HepG2 (cell line): ENCODE results near the gene ANP32B. TPM values are rescaled to one million over a fixed set of nuclear protein-coding genes. Genes with fewer than 3 reads are reported as not detected.

Experiments used
- ADNP ChIP-seq: sonication (generic); formaldehyde crosslinking; IDR thresholded peaks from 2 replicates; pipeline ENCODE4 v1.4.0; 2020; ENCODE audit warnings: missing genetic modification reagents
- AGO2 ChIP-seq: fragments of 200-400 bp; formaldehyde crosslinking; optimal IDR thresholded peaks from 2 replicates; pipeline ENCODE3; 2017; ENCODE audit warnings: mild to moderate bottlenecking, low read depth, low read length, moderate library complexity
- EED ChIP-seq: sonication (generic); formaldehyde crosslinking; IDR thresholded peaks from 2 replicates; pipeline ENCODE4 v1.5.0; 2020; ENCODE audit warnings: mild to moderate bottlenecking, missing genetic modification reagents
- ELF1 ChIP-seq: sonication (generic); formaldehyde crosslinking; IDR thresholded peaks from 2 replicates; pipeline ENCODE4 v1.4.0; 2020; ENCODE audit warnings: missing genetic modification reagents
- ELF4 ChIP-seq: sonication (generic); formaldehyde crosslinking; IDR thresholded peaks from 2 replicates; pipeline ENCODE4 v1.5.0; 2020; ENCODE audit warnings: missing genetic modification reagents, mild to moderate bottlenecking, moderate library complexity, borderline replicate concordance
- NONO ChIP-seq, 2 experiments: fragments of 450-650 bp in 1 of 2; sonication (generic) in 1 of 2; formaldehyde crosslinking in 1 of 2; IDR thresholded peaks in 1 of 2; conservative IDR thresholded peaks in 1 of 2; 2 replicates each; pipeline versions ENCODE4 v1.6.1 to v1.8.0; 2017 to 2022; ENCODE audit warnings: mild to moderate bottlenecking in 1 of 2, missing genetic modification reagents in 1 of 2, moderate library complexity in 1 of 2
- RBAK ChIP-seq: sonication (generic); formaldehyde crosslinking; IDR thresholded peaks from 2 replicates; pipeline ENCODE4 v1.5.1; 2020; ENCODE audit warnings: mild to moderate bottlenecking, missing genetic modification reagents
- SMARCC2 ChIP-seq: fragments of 450-650 bp; IDR thresholded peaks from 2 replicates; pipeline ENCODE4 v1.6.1; 2017; ENCODE audit warnings: antibody characterized with exemption, mild to moderate bottlenecking
- ZBTB1 ChIP-seq: sonication (generic); formaldehyde crosslinking; IDR thresholded peaks from 2 replicates; pipeline ENCODE4 v1.4.0; 2020; ENCODE audit warnings: missing genetic modification reagents, borderline replicate concordance
- ZNF256 ChIP-seq: sonication (generic); formaldehyde crosslinking; conservative IDR thresholded peaks from 2 replicates; pipeline ENCODE4 v1.4.0; 2020; ENCODE audit warnings: missing genetic modification reagents
- ZNF616 ChIP-seq: sonication (generic); formaldehyde crosslinking; IDR thresholded peaks from 2 replicates; pipeline ENCODE4 v1.5.0; 2020; ENCODE audit warnings: low read depth, mild to moderate bottlenecking, missing genetic modification reagents
- ZNF737 ChIP-seq: sonication (generic); formaldehyde crosslinking; IDR thresholded peaks from 2 replicates; pipeline ENCODE4 v1.5.0; 2020; ENCODE audit warnings: missing genetic modification reagents, mild to moderate bottlenecking, borderline replicate concordance
- polyA plus RNA-seq, 8 experiments: library from polyadenylated mRNA; depleted of rRNA in 3 of 8; stranded (reverse) in 7 of 8; unstranded in 1 of 8; fragments of >200 nt; fragmentation: Illumina TruSeq in 4 of 8; extraction: Trizol in 4 of 8; gene quantifications; 2 replicates each; pipeline versions ENCODE4 v1.2.1 to v1.2.3, GENCODE V29; 2011 to 2016; ENCODE audit warnings: low read depth in 4 of 8, missing spikeins in 1 of 8, mixed read lengths in 1 of 8; ENCODE audit not compliant: insufficient read depth in 1 of 8
- total RNA-seq, 5 experiments: library from RNA; depleted of rRNA; stranded (reverse); fragments of >200 nt; fragmentation: Illumina TruSeq; extraction: Trizol; gene quantifications; 2 replicates each; pipeline ENCODE4 v1.2.3, GENCODE V29; 2016; ENCODE audit warnings: low read depth in 1 of 5
- TF ChIP-seq, protein P1 (sequence below): sonication (generic); formaldehyde crosslinking; IDR thresholded peaks from 2 replicates; pipeline ENCODE4 v1.4.0; 2020; ENCODE audit warnings: missing genetic modification reagents

ANP32B gene
- total and polyA plus RNA-seq, 2 of the 13 experiments (the other 11 are each of a cell fraction or from before 2014, with no cell fraction given), result 22.1 to 37.5 TPM

DNA sequence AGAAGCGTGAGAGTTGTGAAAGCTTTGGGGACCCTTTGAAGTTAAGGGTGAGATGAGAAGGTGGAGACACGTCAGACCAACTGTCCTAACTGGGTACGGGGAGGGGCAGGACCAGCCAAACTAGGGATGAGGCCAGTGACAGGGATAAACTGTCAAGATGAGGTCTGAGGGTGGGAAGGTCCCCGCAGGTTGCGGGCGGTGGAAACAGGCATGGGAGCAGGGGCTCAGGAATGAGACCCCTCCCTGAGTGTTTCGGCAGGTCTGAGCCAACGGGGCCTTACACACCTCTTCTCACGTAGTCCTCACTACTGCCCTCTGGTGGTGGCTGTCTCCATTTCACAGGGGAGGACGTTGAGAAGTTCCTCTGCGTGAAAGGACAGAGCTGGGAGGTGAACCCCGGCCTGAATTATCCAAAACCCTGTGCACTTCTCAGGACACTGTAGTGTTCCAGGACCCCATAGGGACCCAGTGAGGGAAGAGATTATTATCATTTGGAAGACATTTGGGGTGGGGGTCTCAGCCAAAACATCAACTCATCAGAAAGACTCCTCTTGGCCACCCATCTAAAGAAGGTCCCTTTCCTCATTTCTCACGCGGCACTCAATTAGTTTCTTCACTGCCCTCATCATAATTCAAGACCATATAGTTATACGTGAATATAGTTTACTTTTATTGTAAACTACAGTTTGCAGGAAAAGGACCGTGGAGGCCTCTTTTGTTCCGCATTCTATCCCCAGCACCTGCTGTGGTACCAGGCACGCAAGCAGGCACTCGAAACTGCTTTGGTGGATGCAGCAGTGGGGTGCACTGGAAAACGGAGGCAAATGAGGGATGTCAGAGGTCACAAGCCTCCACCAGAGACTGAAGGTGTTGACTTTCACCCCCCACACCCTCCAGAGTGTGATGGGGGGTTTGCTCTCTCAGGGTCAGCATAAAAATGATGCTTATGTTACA lies 51.7 kb downstream of the ANP32B start (continued):
- TF ChIP-seq ZNF616 (no peak), NONO (IDR thresholded peaks at IDR 0.05) (no peak), NONO (CRISPR knock-in tag; conservative IDR thresholded peaks at IDR 0.05) (no peak), ZNF737 (CRISPR knock-in tag) (no peak), ELF1 (CRISPR knock-in tag) (no peak), SMARCC2 (no peak), ELF4 (CRISPR knock-in tag) (no peak), EED (CRISPR knock-in tag) (no peak), ZNF256 (no peak), ZBTB1 (no peak), AGO2 (no peak), ADNP (CRISPR knock-in tag) (no peak), RBAK (CRISPR knock-in tag) (no peak)
- TF ChIP-seq, protein P1, sequence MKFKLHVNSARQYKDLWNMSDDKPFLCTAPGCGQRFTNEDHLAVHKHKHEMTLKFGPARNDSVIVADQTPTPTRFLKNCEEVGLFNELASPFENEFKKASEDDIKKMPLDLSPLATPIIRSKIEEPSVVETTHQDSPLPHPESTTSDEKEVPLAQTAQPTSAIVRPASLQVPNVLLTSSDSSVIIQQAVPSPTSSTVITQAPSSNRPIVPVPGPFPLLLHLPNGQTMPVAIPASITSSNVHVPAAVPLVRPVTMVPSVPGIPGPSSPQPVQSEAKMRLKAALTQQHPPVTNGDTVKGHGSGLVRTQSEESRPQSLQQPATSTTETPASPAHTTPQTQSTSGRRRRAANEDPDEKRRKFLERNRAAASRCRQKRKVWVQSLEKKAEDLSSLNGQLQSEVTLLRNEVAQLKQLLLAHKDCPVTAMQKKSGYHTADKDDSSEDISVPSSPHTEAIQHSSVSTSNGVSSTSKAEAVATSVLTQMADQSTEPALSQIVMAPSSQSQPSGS, result no peak
